ENCODE results near the gene SRR. TPM values are rescaled to one million over a fixed set of nuclear protein-coding genes. Genes with fewer than 3 reads are reported as not detected.

The SRR gene
- polyA plus RNA-seq, 1 donor from 2014 or later = 69.0 TPM

- H3K4me2 ChIP-seq (ENCODE audit: low read length) = no peak overlapping the region
- H3K9me2 ChIP-seq (ENCODE audit: insufficient read depth, low read length) = no peaks in the 10 kb centered on the region
- no peak overlapping the region for H3K9ac ChIP-seq (ENCODE audit: low read length)
- H3F3A ChIP-seq (ENCODE audit: insufficient read depth, low read length, poor library complexity, severe bottlenecking) = no peaks in the 10 kb centered on the region
- H3K9me3 ChIP-seq (ENCODE audit: low read length) = no peaks in the 10 kb centered on the region
- TF ChIP-seq MXI1 (conservative IDR thresholded peaks at IDR 0.05; ENCODE audit: poor library complexity, severe bottlenecking) = no peak
- TF ChIP-seq CTCF (IDR thresholded peaks at IDR 0.05; ENCODE audit: poor library complexity, severe bottlenecking) = no peak
- TF ChIP-seq SMC3 (conservative IDR thresholded peaks at IDR 0.05; ENCODE audit: poor library complexity) = no peak
- no peak for TF ChIP-seq TAF1 (IDR thresholded peaks at IDR 0.05; ENCODE audit: low read depth)
- no peak for TF ChIP-seq RAD21 (conservative IDR thresholded peaks at IDR 0.05)
- no peak for TF ChIP-seq EP300 (conservative IDR thresholded peaks at IDR 0.05; ENCODE audit: poor library complexity, severe bottlenecking)
- TF ChIP-seq EZH2 (IDR thresholded peaks at IDR 0.05; ENCODE audit: borderline replicate concordance, insufficient read depth, low read length, poor library complexity, severe bottlenecking) = no peak
- no peak for TF ChIP-seq POLR2AphosphoS5 (IDR thresholded peaks at IDR 0.05)
- no peak for TF ChIP-seq REST (IDR thresholded peaks at IDR 0.05; ENCODE audit: borderline replicate concordance)
- H3K79me2 ChIP-seq (replicated peaks; ENCODE audit: insufficient read depth, low read length) = no peaks in the 10 kb centered on the region
- no peaks in the 10 kb centered on the region for H3K27me3 ChIP-seq (ENCODE audit: insufficient read depth, low read depth, low read length)
- H2AFZ ChIP-seq (ENCODE audit: low read depth, low read length) = no peak overlapping the region
- H3K36me3 ChIP-seq (ENCODE audit: insufficient read depth, low read length) = no peaks in the 10 kb centered on the region
- no peak overlapping the region for H3K4me3 ChIP-seq (ENCODE audit: low read length)
- no peak overlapping the region for H3K27ac ChIP-seq (ENCODE audit: low read length)
- H4K20me1 ChIP-seq (ENCODE audit: insufficient read depth) = no peaks in the 10 kb centered on the region
These were observed 59.1 kb downstream of the SRR start for GRCh38 chr17:2362881-2363280.

- H3K27me3 ChIP-seq (ENCODE audit: insufficient read depth, low read depth, low read length) = no peaks in the 10 kb centered on the region
- H3F3A ChIP-seq (ENCODE audit: insufficient read depth, low read length, poor library complexity, severe bottlenecking) = no peaks in the 10 kb centered on the region
- H3K9me2 ChIP-seq (ENCODE audit: insufficient read depth, low read length) = no peaks in the 10 kb centered on the region
- H3K4me2 ChIP-seq (ENCODE audit: low read length) = no peak overlapping the region
- H3K9ac ChIP-seq (ENCODE audit: low read length) = no peak overlapping the region
- no peak overlapping the region for H2AFZ ChIP-seq (ENCODE audit: low read depth, low read length)
- H4K20me1 ChIP-seq (ENCODE audit: insufficient read depth) = no peaks in the 10 kb centered on the region
- TF ChIP-seq CTCF (IDR thresholded peaks at IDR 0.05; ENCODE audit: poor library complexity, severe bottlenecking) (no peak), POLR2AphosphoS5 (IDR thresholded peaks at IDR 0.05) (no peak), EZH2 (IDR thresholded peaks at IDR 0.05; ENCODE audit: borderline replicate concordance, insufficient read depth, low read length, poor library complexity, severe bottlenecking) (no peak)
- H3K4me3 ChIP-seq (ENCODE audit: low read length) = no peak overlapping the region
- no peaks in the 10 kb centered on the region for H3K79me2 ChIP-seq (replicated peaks; ENCODE audit: insufficient read depth, low read length)
- no peaks in the 10 kb centered on the region for H3K36me3 ChIP-seq (ENCODE audit: insufficient read depth, low read length)
- H3K27ac ChIP-seq (ENCODE audit: low read length) = no peak overlapping the region
- H3K9me3 ChIP-seq (ENCODE audit: low read length) = no peaks in the 10 kb centered on the region
These were observed 59.6 kb downstream of the SRR start for GRCh38 chr17:2363318-2363717.
